SU-DHL-6 (cell line): ENCODE data around the gene FSCB.

Experiments
- H2AFZ ChIP-seq: fragments of 200-600 bp; sonication (generic); 2 replicates; pipeline ENCODE4 v1.6.1; 2014; ENCODE audit warnings: low read depth, mild to moderate bottlenecking, moderate library complexity, mixed read lengths, antibody characterized with exemption, low read length; ENCODE audit not compliant: severe bottlenecking
- H3F3A ChIP-seq: fragments of 200-600 bp; shearing (Covaris generic); 2 replicates; pipeline ENCODE4 v1.6.0; 2016; ENCODE audit warnings: antibody characterized with exemption, mild to moderate bottlenecking; ENCODE audit not compliant: insufficient read depth
- H3K27ac ChIP-seq: fragments of 200-600 bp; sonication (generic); 2 replicates; pipeline ENCODE4 v1.5.1; 2016; ENCODE audit warnings: low read depth, mild to moderate bottlenecking, low read length, moderate library complexity, mixed read lengths
- H3K27me3 ChIP-seq: fragments of 200-600 bp; sonication (generic), shearing (Covaris generic); 2 replicates; pipeline ENCODE4 v1.6.0; 2014; ENCODE audit warnings: mild to moderate bottlenecking, low read length
- H3K36me3 ChIP-seq: fragments of 200-600 bp; sonication (generic); 2 replicates; pipeline ENCODE4 v1.6.1; 2014; ENCODE audit warnings: mild to moderate bottlenecking, low read length, mixed read lengths
- H3K4me2 ChIP-seq: fragments of 300-600, 200-600 bp; shearing (Covaris generic), sonication (generic); 2 replicates; pipeline ENCODE4 v1.6.0; 2014; ENCODE audit warnings: low read length, low read depth, mild to moderate bottlenecking; ENCODE audit not compliant: poor library complexity, severe bottlenecking
- H3K4me3 ChIP-seq: fragments of 200-600 bp; sonication (generic); 2 replicates; pipeline ENCODE4 v1.5.1; 2014; ENCODE audit warnings: antibody characterized with exemption, low read length, mild to moderate bottlenecking, mixed read lengths; ENCODE audit not compliant: insufficient read depth, poor library complexity, severe bottlenecking
- H3K79me2 ChIP-seq: fragments of 200-600 bp; sonication (generic); 2 replicates; pipeline ENCODE4 v1.6.1; 2014; ENCODE audit warnings: mild to moderate bottlenecking, low read length, moderate library complexity; ENCODE audit not compliant: insufficient read depth
- H3K9ac ChIP-seq: fragments of 200-600 bp; sonication (generic); 2 replicates; pipeline ENCODE4 v1.7.0; 2014; ENCODE audit warnings: mild to moderate bottlenecking, low read length
- H3K9me2 ChIP-seq: fragments of 200-600 bp; sonication (generic); replicated peaks from 2 replicates; pipeline ENCODE4 v1.6.1; 2014; ENCODE audit warnings: low read length; ENCODE audit not compliant: insufficient read depth
- H3K9me3 ChIP-seq: fragments of 200-600 bp; sonication (generic); 2 replicates; pipeline ENCODE4 v1.6.1; 2014; ENCODE audit warnings: low read length, mixed read lengths; ENCODE audit not compliant: insufficient read depth
- H4K20me1 ChIP-seq: fragments of 200-600 bp; sonication (generic); 2 replicates; pipeline ENCODE4 v1.6.1; 2014; ENCODE audit warnings: low read depth, mild to moderate bottlenecking, antibody characterized with exemption, low read length, moderate library complexity, mixed read lengths
- EZH2phosphoT487 ChIP-seq: fragments of 200-600 bp; sonication (generic), shearing (Covaris generic); conservative IDR thresholded peaks from 2 replicates; pipeline ENCODE4 v1.6.1; 2018; ENCODE audit warnings: mild to moderate bottlenecking, antibody characterized with exemption, low read length, moderate library complexity, mixed read lengths
- TF ChIP-seq, protein P1 (sequence below): fragments of 200-600 bp; sonication (generic); IDR thresholded peaks from one replicate; pipeline ENCODE4 v1.5.1; 2017; ENCODE audit warnings: antibody characterized with exemption, mild to moderate bottlenecking, low read length, moderate library complexity; ENCODE audit not compliant: insufficient read depth, poor library complexity, severe bottlenecking

The FSCB gene

DNA sequence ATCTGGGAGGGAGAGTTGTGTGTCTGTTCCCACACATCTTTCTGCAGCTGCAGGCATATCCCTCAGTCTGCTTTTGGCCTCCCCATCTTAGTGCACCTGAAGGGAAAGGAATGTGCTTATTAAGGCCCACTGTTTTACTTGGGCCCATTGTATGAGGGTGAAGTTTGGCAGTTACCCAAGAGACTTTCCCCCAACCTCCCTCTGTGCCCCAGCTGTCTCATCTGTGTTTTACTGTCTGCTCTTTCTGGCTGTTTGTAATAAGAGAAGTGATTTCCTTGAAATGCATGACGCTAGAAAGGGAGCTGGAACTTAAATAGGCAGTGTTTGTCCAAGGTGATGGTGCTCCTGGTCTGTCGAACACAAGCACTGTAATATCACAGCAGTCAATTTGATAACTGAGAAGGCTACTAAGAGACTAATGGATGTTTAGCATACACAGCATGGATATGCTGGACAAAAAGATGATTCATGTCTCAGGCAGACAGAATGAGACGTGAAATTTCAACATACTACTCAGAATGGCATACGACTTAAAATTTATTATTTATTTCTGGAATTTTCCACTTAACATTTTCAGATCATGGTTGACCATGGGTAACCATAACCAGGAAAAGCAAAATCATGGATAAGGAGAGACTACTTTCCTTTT, 43.6 kb downstream of the FSCB start:
- H3K27ac ChIP-seq: no peak overlapping the region
- H3K27me3 ChIP-seq: no peaks in the 10 kb centered on the region
- no peaks in the 10 kb centered on the region for H4K20me1 ChIP-seq
- H3K9me2 ChIP-seq: no peaks in the 10 kb centered on the region
- H3K9me3 ChIP-seq: no peaks in the 10 kb centered on the region
- TF ChIP-seq, protein P1, sequence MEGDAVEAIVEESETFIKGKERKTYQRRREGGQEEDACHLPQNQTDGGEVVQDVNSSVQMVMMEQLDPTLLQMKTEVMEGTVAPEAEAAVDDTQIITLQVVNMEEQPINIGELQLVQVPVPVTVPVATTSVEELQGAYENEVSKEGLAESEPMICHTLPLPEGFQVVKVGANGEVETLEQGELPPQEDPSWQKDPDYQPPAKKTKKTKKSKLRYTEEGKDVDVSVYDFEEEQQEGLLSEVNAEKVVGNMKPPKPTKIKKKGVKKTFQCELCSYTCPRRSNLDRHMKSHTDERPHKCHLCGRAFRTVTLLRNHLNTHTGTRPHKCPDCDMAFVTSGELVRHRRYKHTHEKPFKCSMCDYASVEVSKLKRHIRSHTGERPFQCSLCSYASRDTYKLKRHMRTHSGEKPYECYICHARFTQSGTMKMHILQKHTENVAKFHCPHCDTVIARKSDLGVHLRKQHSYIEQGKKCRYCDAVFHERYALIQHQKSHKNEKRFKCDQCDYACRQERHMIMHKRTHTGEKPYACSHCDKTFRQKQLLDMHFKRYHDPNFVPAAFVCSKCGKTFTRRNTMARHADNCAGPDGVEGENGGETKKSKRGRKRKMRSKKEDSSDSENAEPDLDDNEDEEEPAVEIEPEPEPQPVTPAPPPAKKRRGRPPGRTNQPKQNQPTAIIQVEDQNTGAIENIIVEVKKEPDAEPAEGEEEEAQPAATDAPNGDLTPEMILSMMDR: no peak
- no peak for TF ChIP-seq EZH2phosphoT487
- H3K36me3 ChIP-seq: no peaks in the 10 kb centered on the region
- H3F3A ChIP-seq: no peaks in the 10 kb centered on the region
- no peak overlapping the region for H3K4me2 ChIP-seq
- no peak overlapping the region for H3K4me3 ChIP-seq
- no peak overlapping the region for H2AFZ ChIP-seq
- no peak overlapping the region for H3K9ac ChIP-seq
- H3K79me2 ChIP-seq: no peaks in the 10 kb centered on the region

DNA sequence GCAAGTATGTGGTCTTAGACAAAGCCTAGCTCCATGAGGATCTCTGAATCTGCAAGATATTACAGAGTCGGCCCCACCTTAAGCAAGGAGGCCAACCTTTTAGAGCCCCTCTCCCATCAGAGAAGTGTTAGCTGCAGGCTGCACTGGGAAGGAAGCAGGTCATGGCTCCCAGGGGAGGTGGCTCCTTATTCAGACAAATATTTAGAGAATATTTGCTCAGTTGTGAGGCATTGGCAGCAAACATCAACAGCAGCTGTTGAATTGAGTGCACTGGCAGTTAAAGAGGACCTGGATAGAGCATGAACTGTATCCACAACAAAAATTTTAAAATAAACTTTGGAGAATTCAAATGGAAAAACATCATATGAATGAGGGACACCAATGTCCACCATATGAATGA, 44.7 kb downstream of the FSCB start:
- Histone ChIP-seq H3K4me2 (no peak overlapping the region), H3K79me2 (no peaks in the 10 kb centered on the region), H3K27me3 (no peaks in the 10 kb centered on the region), H3K27ac (no peak overlapping the region), H3K4me3 (no peak overlapping the region), H3K9me2 (no peaks in the 10 kb centered on the region), H2AFZ (no peak overlapping the region), H3K9me3 (no peaks in the 10 kb centered on the region), H3K9ac (no peak overlapping the region), H3K36me3 (no peaks in the 10 kb centered on the region), H3F3A (no peaks in the 10 kb centered on the region), H4K20me1 (no peaks in the 10 kb centered on the region)
- no peak for TF ChIP-seq EZH2phosphoT487
- TF ChIP-seq, protein P1: no peak

DNA sequence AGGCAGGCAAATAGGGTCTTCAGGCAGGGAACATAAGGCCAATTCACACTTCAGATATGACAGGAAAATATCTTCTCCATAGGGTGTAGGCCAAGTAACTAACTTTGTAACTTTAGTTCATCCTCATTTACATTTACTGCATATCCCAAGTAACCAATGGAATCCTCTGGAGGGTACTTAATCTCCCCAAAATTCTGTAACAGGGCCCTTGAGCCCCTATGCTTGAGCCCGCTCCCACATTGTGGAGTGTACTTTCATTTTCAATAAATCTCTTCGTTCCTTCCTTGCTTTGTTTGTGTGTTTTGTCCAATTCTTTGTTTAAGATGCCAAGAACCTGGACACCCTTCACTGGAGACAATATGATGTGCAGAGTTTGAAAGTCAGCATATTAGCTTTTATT, 45.3 kb downstream of the FSCB start:
- no peak overlapping the region for H3K4me3 ChIP-seq
- no peaks in the 10 kb centered on the region for H3K9me2 ChIP-seq
- no peak for TF ChIP-seq EZH2phosphoT487
- TF ChIP-seq, protein P1: no peak
- no peaks in the 10 kb centered on the region for H3F3A ChIP-seq
- H3K4me2 ChIP-seq: no peak overlapping the region
- no peaks in the 10 kb centered on the region for H3K9me3 ChIP-seq
- no peaks in the 10 kb centered on the region for H3K36me3 ChIP-seq
- H2AFZ ChIP-seq: no peak overlapping the region
- no peaks in the 10 kb centered on the region for H4K20me1 ChIP-seq
- no peak overlapping the region for H3K9ac ChIP-seq
- H3K79me2 ChIP-seq: no peaks in the 10 kb centered on the region
- no peaks in the 10 kb centered on the region for H3K27me3 ChIP-seq
- no peak overlapping the region for H3K27ac ChIP-seq
